ENCODE measurements around the gene SMCO3. TPM values are rescaled to one million over a fixed set of nuclear protein-coding genes. Genes with fewer than 3 reads are reported as not detected.

SMCO3 gene
- total and polyA plus RNA-seq, 2 of the 8 experiments (the other 6 are each of a cell fraction or from before 2014, with no cell fraction given) = not detected

GRCh38 chr12:14756334-14757143, 57.4 kb downstream of the SMCO3 start:
- Histone ChIP-seq H3K36me3 (ENCODE audit: control insufficient read depth in 2 of 4, insufficient read depth in 4 of 4, low read length in 3 of 4) (no peaks in the 10 kb centered on the region), H4K8ac (ENCODE audit: extremely low read depth, insufficient read depth, low read length) (no peak overlapping the region), H2BK12ac (ENCODE audit: low read depth, low read length) (no peak overlapping the region), H3K9ac (replicated peaks in 1 of 4; ENCODE audit: extremely low read depth in 1 of 4, low read depth in 3 of 4, low read length in 3 of 4) (no peak overlapping the region), H3K4me1 (replicated peaks in 1 of 4; ENCODE audit: control insufficient read depth in 3 of 4, insufficient read depth in 4 of 4, low read length in 3 of 4) (peaks cover 0 to 2% (median 0%) of the 10 kb centered on the region in 4 experiments; a peak in 1 of 7 replicates), H2BK5ac (ENCODE audit: low read depth, low read length) (no peak overlapping the region), H4K20me1 (replicated peaks in 1 of 2; ENCODE audit: control insufficient read depth in 1 of 2, insufficient read depth in 2 of 2, low read length in 2 of 2) (no peaks in the 10 kb centered on the region), H3K4me3 (ENCODE audit: extremely low read depth in 1 of 4, insufficient read depth in 2 of 4, low read depth in 3 of 4, low read length in 4 of 4) (no peak overlapping the region), H4K5ac (ENCODE audit: insufficient read length, low read depth, low read length) (no peak overlapping the region), H2BK120ac (replicated peaks; ENCODE audit: low read depth, low read length) (no peak overlapping the region), H3K56ac (replicated peaks; ENCODE audit: insufficient read length, low read depth, low read length) (no peak overlapping the region), H2BK20ac (ENCODE audit: low read length) (no peak overlapping the region), H3K4me2 (ENCODE audit: insufficient read depth in 1 of 2, low read depth in 2 of 2, low read length in 2 of 2) (peak overlapping the region in 1 of 2 experiments; percentile 10; a peak in 2 of 4 replicates), H3K23me2 (ENCODE audit: low read depth, low read length) (no peaks in the 10 kb centered on the region), H3K27ac (ENCODE audit: low read depth, low read length) (no peak overlapping the region), H4K91ac (replicated peaks; ENCODE audit: insufficient read length, low read length) (no peak overlapping the region), H3K14ac (ENCODE audit: insufficient read length) (no peak overlapping the region), H2BK15ac (ENCODE audit: low read length) (no peak overlapping the region), H3K4ac (replicated peaks; ENCODE audit: insufficient read length, low read depth, low read length) (no peak overlapping the region), H3K9me3 (ENCODE audit: insufficient read depth in 2 of 2, low read depth in 1 of 2, low read length in 1 of 2) (peaks cover 0 to 6% of the 10 kb centered on the region in 2 experiments; a peak in 1 of 4 replicates), H3K27me3 (replicated peaks in 1 of 4; ENCODE audit: control insufficient read depth in 3 of 4, extremely low read depth in 1 of 4, insufficient read depth in 3 of 4, low read length in 3 of 4) (no peaks in the 10 kb centered on the region), H2AK5ac (ENCODE audit: low read depth, low read length) (no peak overlapping the region), H3K79me2 (ENCODE audit: control insufficient read depth in 1 of 2, insufficient read depth in 2 of 2, low read length in 2 of 2) (no peaks in the 10 kb centered on the region), H3K18ac (ENCODE audit: extremely low read depth, low read length) (no peak overlapping the region), H3K79me1 (ENCODE audit: low read depth, low read length) (no peaks in the 10 kb centered on the region), H2AFZ (ENCODE audit: low read length) (no peak overlapping the region), H3K23ac (ENCODE audit: insufficient read length) (no peak overlapping the region)
- FAIRE-seq (peak; percentile 95), DNase-seq (ENCODE audit: low read depth in 1 of 2, low spot score in 2 of 2) (peak in 1 of 2 experiments; percentile 62)
- POLR2A ChIA-PET (ENCODE audit: partially characterized antibody) = interaction anchor here (0.9 to 6.1 kb wide), 4 partner anchors 14 to 18 kb away, joined by 3 to 69 read pairs (median 5); a partner anchor contains a TSS
- TF ChIP-seq RAD21 (IDR thresholded peaks at IDR 0.05 in 1 of 2, conservative IDR thresholded peaks at IDR 0.05 in 1 of 2; ENCODE audit: low read depth in 2 of 2, low read length in 2 of 2) = peak; percentile 19 to 48; a peak in 3 of 4 replicates
- no peak for TF ChIP-seq SP4 (IDR thresholded peaks at IDR 0.05; ENCODE audit: low read length)
- 0 out of 2 replicates have a peak, but pooled peaks have one; percentile 44 for TF ChIP-seq TCF12 (IDR thresholded peaks at IDR 0.05; ENCODE audit: low read depth, low read length)
- no peak for TF ChIP-seq BCL11A (IDR thresholded peaks at IDR 0.05; ENCODE audit: low read depth in 2 of 2, low read length in 2 of 2)
- no peak for TF ChIP-seq HDAC6 (IDR thresholded peaks at IDR 0.05; ENCODE audit: low read depth, low read length)
- 0 out of 2 replicates have a peak, but pooled peaks have one; percentile 17 for TF ChIP-seq BACH1 (IDR thresholded peaks at IDR 0.05; ENCODE audit: low read length)
- no peak for TF ChIP-seq KDM5A (IDR thresholded peaks at IDR 0.05; ENCODE audit: low read length)
- TF ChIP-seq CTCF (IDR thresholded peaks at IDR 0.05; ENCODE audit: control extremely low read depth in 1 of 3, insufficient read depth in 1 of 3, low read depth in 1 of 3, low read length in 3 of 3) = peak; percentile 42 to 71 (median 69)
- TF ChIP-seq MAFK (IDR thresholded peaks at IDR 0.05; ENCODE audit: low read depth, low read length) = peak; percentile 44; the same call in 1 of the 2 replicates
- CTCF ChIA-PET (ENCODE audit: partially characterized antibody) = interaction anchor here (0.5 to 3.4 kb wide), 24 partner anchors 8 to 1535 kb away, joined by 3 to 17 read pairs (median 4); partner anchors contain the start of gene PLBD1
- WGBS, 2 experiments (ENCODE audit: extremely low coverage in 1 of 2, insufficient coverage in 1 of 2, insufficient read length in 1 of 2, insufficient replicate concordance in 2 of 2, low coverage in 1 of 2, low lambda C conversion rate in 2 of 2, missing lambda C conversion rate in 1 of 2) = 37% methylated on average over 17 of the region's 17 CpGs; no CpG with 5 or more reads in 1 of the 2 experiments

All from H1 (cell line).